GM12874 (cell line): Measurements from ENCODE around the gene CYTIP.

Experiments used
- TF ChIP-seq, protein P1 (sequence below): IDR thresholded peaks from 2 replicates; pipeline ENCODE4 v1.5.1; 2011; ENCODE audit warnings: low read depth, mild to moderate bottlenecking, control low read depth, low read length, moderate library complexity; ENCODE audit not compliant: insufficient read depth

The CYTIP gene

DNA sequence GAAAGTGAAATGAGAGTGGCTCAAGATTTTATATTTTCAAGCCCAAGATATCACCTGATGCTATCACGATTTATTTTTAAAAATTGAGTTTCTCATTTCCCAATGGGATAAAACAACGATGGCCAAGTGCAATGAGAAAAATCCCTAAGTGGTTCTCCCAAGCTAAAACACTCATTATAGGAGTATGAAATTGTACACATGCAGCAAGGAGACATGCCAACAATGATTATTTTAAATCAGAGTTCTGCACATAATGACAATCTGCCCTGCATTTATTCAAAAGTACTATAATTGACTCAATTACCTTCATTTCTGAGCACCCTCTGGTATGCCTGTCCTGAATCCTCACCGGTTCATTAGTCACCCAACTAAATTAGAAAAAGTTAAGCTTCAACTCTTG is 12.7 kb downstream of the CYTIP start:
- TF ChIP-seq, protein P1, sequence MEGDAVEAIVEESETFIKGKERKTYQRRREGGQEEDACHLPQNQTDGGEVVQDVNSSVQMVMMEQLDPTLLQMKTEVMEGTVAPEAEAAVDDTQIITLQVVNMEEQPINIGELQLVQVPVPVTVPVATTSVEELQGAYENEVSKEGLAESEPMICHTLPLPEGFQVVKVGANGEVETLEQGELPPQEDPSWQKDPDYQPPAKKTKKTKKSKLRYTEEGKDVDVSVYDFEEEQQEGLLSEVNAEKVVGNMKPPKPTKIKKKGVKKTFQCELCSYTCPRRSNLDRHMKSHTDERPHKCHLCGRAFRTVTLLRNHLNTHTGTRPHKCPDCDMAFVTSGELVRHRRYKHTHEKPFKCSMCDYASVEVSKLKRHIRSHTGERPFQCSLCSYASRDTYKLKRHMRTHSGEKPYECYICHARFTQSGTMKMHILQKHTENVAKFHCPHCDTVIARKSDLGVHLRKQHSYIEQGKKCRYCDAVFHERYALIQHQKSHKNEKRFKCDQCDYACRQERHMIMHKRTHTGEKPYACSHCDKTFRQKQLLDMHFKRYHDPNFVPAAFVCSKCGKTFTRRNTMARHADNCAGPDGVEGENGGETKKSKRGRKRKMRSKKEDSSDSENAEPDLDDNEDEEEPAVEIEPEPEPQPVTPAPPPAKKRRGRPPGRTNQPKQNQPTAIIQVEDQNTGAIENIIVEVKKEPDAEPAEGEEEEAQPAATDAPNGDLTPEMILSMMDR = no peak

DNA sequence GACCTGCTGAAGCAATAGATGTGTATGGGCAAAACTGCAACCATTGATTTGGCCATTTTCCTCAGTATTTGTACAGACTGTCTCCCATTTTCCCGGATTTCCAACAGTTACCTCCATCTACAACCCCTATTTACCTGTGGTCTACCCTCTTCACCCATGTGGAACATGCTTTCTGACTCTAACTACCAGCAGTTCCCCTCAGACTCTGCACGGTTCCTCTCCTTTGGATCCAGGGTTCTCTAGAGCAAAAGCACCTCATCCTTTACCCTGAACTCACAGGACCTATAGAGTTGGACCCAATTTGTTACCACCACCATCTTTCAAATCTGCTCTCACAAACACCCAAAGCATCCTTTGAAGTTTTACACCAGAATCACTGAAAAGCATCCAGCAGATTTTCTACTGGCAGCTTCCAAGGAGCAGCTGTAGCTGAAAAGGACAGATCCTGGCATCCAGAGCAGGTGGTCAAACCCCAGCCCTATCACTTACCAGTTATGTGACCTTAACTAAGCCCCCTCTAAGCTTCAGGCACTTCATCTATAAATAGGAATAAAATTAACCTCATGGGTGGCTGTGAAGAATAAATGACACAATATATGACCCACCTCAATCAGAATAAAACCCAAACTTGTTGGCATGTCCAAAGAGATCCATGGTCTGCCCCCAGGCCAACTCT is 15.3 kb downstream of the CYTIP start:
- TF ChIP-seq, protein P1 = no peak

DNA sequence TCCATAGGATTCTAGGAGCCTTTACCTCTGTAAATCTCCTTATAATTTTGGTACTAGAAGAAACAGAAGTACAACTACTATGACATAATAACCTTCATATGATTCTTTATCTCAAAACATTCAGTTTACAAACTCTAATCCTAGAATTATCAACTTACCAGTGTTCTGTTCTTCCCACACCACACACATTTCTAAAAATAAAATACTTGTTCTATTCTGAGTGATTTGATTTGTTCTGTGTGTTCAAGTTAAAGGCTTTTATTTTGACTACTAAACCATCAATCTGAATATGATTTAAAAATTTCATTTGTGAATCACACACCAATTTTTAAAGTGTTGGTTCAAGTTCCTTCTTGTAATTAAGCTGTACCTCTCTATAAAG is 16.0 kb downstream of the CYTIP start:
- TF ChIP-seq, protein P1 = no peak

DNA sequence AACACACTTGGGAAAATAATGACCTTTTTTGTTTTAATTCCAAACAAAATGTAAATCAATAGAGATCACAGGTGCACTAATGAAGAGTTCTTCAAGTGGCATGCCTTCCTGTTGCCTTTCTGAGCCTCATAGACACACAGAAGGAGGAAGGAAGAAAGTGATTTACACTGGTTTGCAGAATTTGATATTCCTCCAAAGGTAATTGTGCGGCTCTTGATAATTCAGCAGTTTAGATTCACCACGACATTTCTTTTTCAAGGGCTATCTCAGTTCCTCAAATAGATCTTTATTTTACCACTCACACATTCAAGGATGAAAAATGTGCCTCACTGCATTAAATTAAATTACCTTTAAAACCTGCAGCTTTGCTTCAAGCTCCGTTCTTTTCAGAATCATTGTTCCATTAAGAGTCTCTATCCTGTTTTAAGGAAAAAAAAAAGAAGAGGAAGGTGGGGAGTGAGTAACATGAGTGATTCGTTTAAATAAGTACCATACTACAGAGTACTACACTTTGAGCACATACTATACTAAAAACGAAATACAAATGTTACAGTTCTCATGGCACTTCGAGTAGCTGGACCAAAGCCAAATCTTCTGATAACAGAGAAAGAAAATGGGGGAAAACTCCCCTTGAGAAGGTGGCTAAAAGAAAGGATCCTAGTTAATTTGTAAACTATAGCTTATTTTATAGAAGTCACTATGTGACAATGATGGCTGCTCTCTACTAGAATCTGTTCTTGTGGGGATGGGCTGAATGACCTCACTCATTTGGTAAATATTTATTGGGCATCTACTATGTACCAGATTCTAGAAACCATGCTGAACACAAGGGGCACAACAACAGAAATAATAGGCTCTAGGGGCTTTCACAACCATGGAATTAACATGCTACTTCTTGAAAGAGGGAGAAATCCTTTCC is 16.6 kb downstream of the CYTIP start:
- TF ChIP-seq, protein P1 = no peak

DNA sequence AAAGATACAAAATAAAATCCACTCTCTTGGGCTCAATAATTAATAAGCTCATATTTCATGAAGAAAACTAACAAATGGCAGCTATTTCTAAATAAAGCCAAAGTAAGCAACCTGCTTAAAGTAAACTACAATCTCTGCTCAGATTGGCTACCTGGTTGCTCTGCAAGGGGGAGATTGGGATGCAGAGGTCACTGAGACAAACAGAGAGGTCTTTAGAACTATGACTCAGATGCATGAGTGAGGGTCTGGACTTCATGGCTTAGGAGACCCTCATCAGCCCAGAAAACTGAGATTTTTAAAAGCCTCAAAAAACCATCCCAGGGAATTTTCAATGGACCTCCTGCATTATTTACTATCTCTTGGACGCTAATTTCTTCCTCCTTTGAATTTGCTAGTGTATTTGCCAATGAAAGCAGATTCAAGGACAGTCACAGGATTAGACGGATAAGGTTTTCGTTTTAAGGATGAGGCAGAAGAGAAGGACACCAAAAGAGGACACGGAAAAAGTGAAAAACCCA is 17.4 kb downstream of the CYTIP start:
- TF ChIP-seq, protein P1 = no peak

DNA sequence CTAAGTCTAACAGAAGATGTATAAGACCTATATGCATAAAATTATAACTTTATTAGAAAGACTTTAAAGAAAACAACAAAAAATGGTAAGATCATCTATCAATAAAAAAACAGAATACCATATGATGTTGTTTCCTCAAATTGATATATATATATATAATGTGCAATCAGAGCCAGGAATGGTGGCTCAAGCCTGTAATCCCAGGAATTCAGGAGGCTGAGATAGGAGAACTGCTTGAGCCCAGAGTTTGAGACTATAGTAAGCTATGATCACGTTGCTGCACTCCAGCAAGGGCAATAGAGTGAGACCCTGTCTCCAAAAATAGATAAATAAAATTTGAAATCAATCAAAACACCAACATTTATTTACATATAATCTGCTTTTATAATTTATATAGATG is 19.5 kb downstream of the CYTIP start:
- TF ChIP-seq, protein P1 = no peak

DNA sequence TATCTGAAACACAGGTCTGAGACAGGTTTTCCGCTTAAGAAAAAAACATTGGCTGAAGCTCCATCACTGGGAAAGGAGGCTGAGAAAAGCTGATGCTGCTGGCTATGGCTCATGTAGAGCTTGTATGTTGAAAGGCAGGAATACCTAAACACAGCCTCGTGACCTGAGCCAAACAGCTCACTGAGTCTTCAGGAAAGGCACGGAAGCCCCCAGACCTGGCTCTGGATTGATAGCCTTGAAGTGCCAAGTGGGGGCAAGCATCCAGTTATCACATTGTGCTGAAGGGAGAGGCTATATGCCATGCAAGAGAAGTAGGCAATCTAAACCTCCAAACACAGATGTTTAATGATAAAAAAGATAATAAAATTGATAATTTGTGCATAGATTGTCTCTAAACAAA is 21.9 kb downstream of the CYTIP start:
- TF ChIP-seq, protein P1 = no peak
